Measurements from ENCODE around the gene VEZF1.
"Not testable (repeated sequence)": the region's sequence is repeated elsewhere in the genome, so short reads cannot be mapped to it uniquely, and the experiment has no call there.

The VEZF1 gene

GRCh38 chr17:57966246-57966645 is 21.8 kb downstream of the VEZF1 start:
- FAIRE-seq (no peak), DNase-seq (ENCODE audit: insufficient read length, low spot score) (no peak)
- TF ChIP-seq SPI1 (IDR thresholded peaks at IDR 0.05; ENCODE audit: low read depth, low read length) (no peak), TAF1 (IDR thresholded peaks at IDR 0.05; ENCODE audit: low read depth, low read length) (no peak)

GRCh38 chr17:57965521-57966160 is 22.4 kb downstream of the VEZF1 start:
- no peak for FAIRE-seq
- DNase-seq (ENCODE audit: insufficient read length, low spot score): no peak
- no peak for TF ChIP-seq PAX5 (IDR thresholded peaks at IDR 0.05; ENCODE audit: insufficient read depth, low read length, severe bottlenecking)
- no peak for TF ChIP-seq SPI1 (IDR thresholded peaks at IDR 0.05; ENCODE audit: low read depth, low read length)
- no peak for TF ChIP-seq POLR2A (IDR thresholded peaks at IDR 0.05; ENCODE audit: low read depth, low read length)

- no peak for TF ChIP-seq TAF1 (IDR thresholded peaks at IDR 0.05; ENCODE audit: low read depth, low read length)
- TF ChIP-seq SPI1 (IDR thresholded peaks at IDR 0.05; ENCODE audit: low read depth, low read length): no peak
- TF ChIP-seq PAX5 (IDR thresholded peaks at IDR 0.05; ENCODE audit: insufficient read depth, low read length, severe bottlenecking): no peak
- no peak for TF ChIP-seq POLR2AphosphoS5 (IDR thresholded peaks at IDR 0.05; ENCODE audit: low read depth, low read length)
- TF ChIP-seq POLR2A (IDR thresholded peaks at IDR 0.05; ENCODE audit: low read depth, low read length): no peak
- TF ChIP-seq POU2F2 (IDR thresholded peaks at IDR 0.05; ENCODE audit: low read depth, low read length): no peak
- no peak for FAIRE-seq
- DNase-seq (ENCODE audit: insufficient read length, low spot score): no peak
Observed at GRCh38 chr17:57963149-57963511, 24.9 kb downstream of the VEZF1 start.

- TF ChIP-seq PAX5 (IDR thresholded peaks at IDR 0.05; ENCODE audit: insufficient read depth, low read length, severe bottlenecking): no peak
- TF ChIP-seq POLR2A (IDR thresholded peaks at IDR 0.05; ENCODE audit: low read depth, low read length): no peak
- TF ChIP-seq SPI1 (IDR thresholded peaks at IDR 0.05; ENCODE audit: low read depth, low read length): no peak
- no peak for TF ChIP-seq POU2F2 (IDR thresholded peaks at IDR 0.05; ENCODE audit: low read depth, low read length)
- no peak for TF ChIP-seq TAF1 (IDR thresholded peaks at IDR 0.05; ENCODE audit: low read depth, low read length)
- no peak for TF ChIP-seq POLR2AphosphoS5 (IDR thresholded peaks at IDR 0.05; ENCODE audit: low read depth, low read length)
- no peak for FAIRE-seq
- DNase-seq (ENCODE audit: insufficient read length, low spot score): no peak
Observed at GRCh38 chr17:57962279-57963148, 25.5 kb downstream of the VEZF1 start.

DNA sequence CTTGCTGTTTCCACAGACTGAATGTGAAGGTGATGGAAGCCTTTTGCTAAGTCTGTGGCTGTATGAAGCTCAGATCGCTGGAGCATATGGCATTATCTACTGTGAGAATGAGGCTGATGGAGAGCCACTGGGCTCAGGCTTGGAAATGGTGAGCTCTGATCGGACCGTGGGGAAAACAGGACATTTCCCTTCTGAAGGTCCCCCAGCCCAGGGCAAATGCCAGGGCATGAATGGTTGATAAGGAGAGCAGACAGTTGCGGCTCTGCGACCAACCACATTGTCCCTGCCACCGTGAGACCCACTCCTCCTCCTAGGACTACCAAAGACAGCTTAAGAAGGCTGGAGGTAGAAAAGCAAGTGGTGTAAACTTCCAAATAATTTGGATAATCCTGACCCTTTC is 28.1 kb downstream of the VEZF1 start:
- DNase-seq (ENCODE audit: insufficient read length, low spot score) (no peak), FAIRE-seq (no peak)
- TF ChIP-seq POLR2AphosphoS5 (IDR thresholded peaks at IDR 0.05; ENCODE audit: low read depth, low read length) (no peak), TAF1 (IDR thresholded peaks at IDR 0.05; ENCODE audit: low read depth, low read length) (no peak), POU2F2 (IDR thresholded peaks at IDR 0.05; ENCODE audit: low read depth, low read length) (no peak), PAX5 (IDR thresholded peaks at IDR 0.05; ENCODE audit: insufficient read depth, low read length, severe bottlenecking) (no peak), POLR2A (IDR thresholded peaks at IDR 0.05; ENCODE audit: low read depth, low read length) (no peak), SPI1 (IDR thresholded peaks at IDR 0.05; ENCODE audit: low read depth, low read length) (no peak)

DNA sequence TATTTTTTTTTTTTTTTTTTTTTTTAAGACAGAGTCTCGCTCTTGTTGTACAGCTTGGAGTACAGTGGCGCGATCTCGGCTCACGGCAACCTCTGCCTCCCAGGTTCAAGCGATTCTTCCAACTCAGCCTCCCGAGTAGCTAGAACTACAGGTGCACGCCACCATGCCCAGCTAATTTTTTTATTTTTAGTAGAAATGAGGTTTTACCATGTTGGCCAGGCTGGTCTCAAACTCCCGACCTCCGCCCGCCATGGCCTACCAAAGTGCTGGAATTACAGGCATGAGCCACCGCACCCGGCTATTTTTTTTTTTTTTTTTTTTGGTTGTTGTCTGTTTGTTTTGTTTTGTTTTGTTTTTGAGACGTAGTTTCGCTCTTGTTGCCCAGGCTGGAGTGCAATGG is 29.7 kb downstream of the VEZF1 start:
- DNase-seq (ENCODE audit: insufficient read length, low spot score); FAIRE-seq: not testable (repeated sequence)

- DNase-seq (ENCODE audit: insufficient read length, low spot score): no peak
- FAIRE-seq: no peak
- no peak for TF ChIP-seq POU2F2 (IDR thresholded peaks at IDR 0.05; ENCODE audit: low read depth, low read length)
- TF ChIP-seq POLR2A (IDR thresholded peaks at IDR 0.05; ENCODE audit: low read depth, low read length): no peak
- TF ChIP-seq POLR2AphosphoS5 (IDR thresholded peaks at IDR 0.05; ENCODE audit: low read depth, low read length): no peak
- TF ChIP-seq SPI1 (IDR thresholded peaks at IDR 0.05; ENCODE audit: low read depth, low read length): no peak
- TF ChIP-seq TAF1 (IDR thresholded peaks at IDR 0.05; ENCODE audit: low read depth, low read length): no peak
- no peak for TF ChIP-seq PAX5 (IDR thresholded peaks at IDR 0.05; ENCODE audit: insufficient read depth, low read length, severe bottlenecking)
Observed at GRCh38 chr17:57957886-57958285, 30.2 kb downstream of the VEZF1 start.

DNA sequence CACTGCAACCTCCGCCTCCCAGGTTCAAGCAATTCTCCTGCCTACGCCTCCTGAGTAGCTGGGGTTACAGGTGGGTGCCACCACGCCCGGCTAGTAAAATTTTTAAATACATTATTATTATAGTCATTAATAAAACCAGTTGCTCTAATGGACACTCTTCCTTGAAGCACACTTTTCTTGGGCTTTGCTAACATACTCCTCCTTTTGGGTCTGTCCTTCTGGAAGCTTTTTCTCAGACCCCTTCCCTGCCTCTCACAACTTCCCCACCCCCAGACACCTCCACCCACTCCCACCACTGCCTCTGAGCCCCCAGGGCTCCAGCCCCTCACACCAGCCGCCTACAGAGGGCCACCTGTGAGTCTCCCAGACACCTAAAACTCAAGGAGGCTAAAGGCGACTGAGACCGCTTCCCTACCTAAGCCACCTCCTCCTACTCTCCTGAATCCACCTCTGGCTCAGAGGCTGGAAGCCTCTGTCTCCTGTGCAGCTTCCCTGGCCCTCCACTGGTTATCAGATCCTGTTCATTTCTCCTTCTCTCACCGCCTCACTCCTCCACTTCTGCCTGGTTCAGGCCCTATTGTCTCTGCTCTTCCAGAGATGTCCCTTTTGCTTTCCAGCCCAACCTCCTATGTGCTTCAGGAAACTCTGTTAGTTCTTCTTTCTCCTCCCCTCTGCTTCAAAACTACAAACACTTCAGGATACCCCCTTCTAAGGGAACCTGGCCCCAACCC is 30.8 kb downstream of the VEZF1 start:
- TF ChIP-seq POU2F2 (IDR thresholded peaks at IDR 0.05; ENCODE audit: low read depth, low read length): no peak
- TF ChIP-seq TAF1 (IDR thresholded peaks at IDR 0.05; ENCODE audit: low read depth, low read length): no peak
- no peak for TF ChIP-seq POLR2A (IDR thresholded peaks at IDR 0.05; ENCODE audit: low read depth, low read length)
- TF ChIP-seq PAX5 (IDR thresholded peaks at IDR 0.05; ENCODE audit: insufficient read depth, low read length, severe bottlenecking): no peak
- no peak for TF ChIP-seq SPI1 (IDR thresholded peaks at IDR 0.05; ENCODE audit: low read depth, low read length)
- no peak for TF ChIP-seq POLR2AphosphoS5 (IDR thresholded peaks at IDR 0.05; ENCODE audit: low read depth, low read length)
- FAIRE-seq (no peak), DNase-seq (ENCODE audit: insufficient read length, low spot score) (no peak)

GRCh38 chr17:57956291-57957119 is 31.5 kb downstream of the VEZF1 start:
- TF ChIP-seq POLR2AphosphoS5 (IDR thresholded peaks at IDR 0.05; ENCODE audit: low read depth, low read length): no peak
- TF ChIP-seq POU2F2 (IDR thresholded peaks at IDR 0.05; ENCODE audit: low read depth, low read length): peak; percentile 95
- peak; percentile 53 for DNase-seq (ENCODE audit: insufficient read length, low spot score)
- FAIRE-seq: peak; percentile 90

Data from GM12891 (cell line).